Measurements from ENCODE around the gene HBG1.

DNA sequence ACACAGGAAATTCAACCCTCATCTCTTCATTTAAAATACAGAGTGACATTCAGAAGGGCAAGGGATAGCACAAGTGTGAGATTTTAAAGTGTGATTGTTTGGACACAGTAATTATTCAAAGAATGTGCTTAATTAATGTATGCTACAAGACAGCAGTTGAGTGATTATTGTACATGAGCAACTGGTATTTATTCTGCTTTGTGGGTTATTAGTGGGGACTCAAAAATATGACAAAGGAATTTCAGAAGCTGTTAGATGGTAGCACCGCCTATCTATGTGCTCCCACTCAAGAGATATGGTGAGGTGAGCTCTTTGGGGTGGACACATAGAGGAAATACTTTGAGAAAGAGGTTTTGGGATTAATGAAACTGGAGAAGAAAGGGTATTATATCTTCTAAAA lies 9.6 kb downstream of the HBG1 start:
- TF ChIP-seq, protein P1, sequence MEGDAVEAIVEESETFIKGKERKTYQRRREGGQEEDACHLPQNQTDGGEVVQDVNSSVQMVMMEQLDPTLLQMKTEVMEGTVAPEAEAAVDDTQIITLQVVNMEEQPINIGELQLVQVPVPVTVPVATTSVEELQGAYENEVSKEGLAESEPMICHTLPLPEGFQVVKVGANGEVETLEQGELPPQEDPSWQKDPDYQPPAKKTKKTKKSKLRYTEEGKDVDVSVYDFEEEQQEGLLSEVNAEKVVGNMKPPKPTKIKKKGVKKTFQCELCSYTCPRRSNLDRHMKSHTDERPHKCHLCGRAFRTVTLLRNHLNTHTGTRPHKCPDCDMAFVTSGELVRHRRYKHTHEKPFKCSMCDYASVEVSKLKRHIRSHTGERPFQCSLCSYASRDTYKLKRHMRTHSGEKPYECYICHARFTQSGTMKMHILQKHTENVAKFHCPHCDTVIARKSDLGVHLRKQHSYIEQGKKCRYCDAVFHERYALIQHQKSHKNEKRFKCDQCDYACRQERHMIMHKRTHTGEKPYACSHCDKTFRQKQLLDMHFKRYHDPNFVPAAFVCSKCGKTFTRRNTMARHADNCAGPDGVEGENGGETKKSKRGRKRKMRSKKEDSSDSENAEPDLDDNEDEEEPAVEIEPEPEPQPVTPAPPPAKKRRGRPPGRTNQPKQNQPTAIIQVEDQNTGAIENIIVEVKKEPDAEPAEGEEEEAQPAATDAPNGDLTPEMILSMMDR (IDR thresholded peaks at IDR 0.05) = no peak
- TF ChIP-seq ZFX (IDR thresholded peaks at IDR 0.05; ENCODE audit: borderline replicate concordance) = no peak

All from 22Rv1 (cell line).